ENCODE data around the gene ABLIM3. TPM values are rescaled to one million over a fixed set of nuclear protein-coding genes. Genes with fewer than 3 reads are reported as not detected.

The ABLIM3 gene
- total RNA-seq, 1 donor from 2014 or later = not detected

- Histone ChIP-seq H3F3A (ENCODE audit: low read depth) (no peaks in the 10 kb centered on the region), H3K9ac (no peak overlapping the region), H3K27me3 (no peaks in the 10 kb centered on the region), H3K27ac (no peak overlapping the region), H3K4me2 (no peak overlapping the region), H2AFZ (replicated peaks) (no peak overlapping the region), H3K4me3 (no peak overlapping the region), H3K79me2 (ENCODE audit: low read depth) (no peaks in the 10 kb centered on the region), H3K36me3 (no peaks in the 10 kb centered on the region), H4K20me1 (ENCODE audit: low read depth) (no peaks in the 10 kb centered on the region), H3K4me1 (no peaks in the 10 kb centered on the region), H3K9me3 (ENCODE audit: low read depth) (no peaks in the 10 kb centered on the region)
- TF ChIP-seq EZH2phosphoT487 (IDR thresholded peaks at IDR 0.05) = no peak
- TF ChIP-seq EZH2 (IDR thresholded peaks at IDR 0.05) = no peak
- TF ChIP-seq CTCF (IDR thresholded peaks at IDR 0.05) = no peak
- no peak for DNase-seq (ENCODE audit: low spot score)
- Mint-ChIP-seq H3K9me3 (no peaks in the 10 kb centered on the region), H3K36me3 (no peaks in the 10 kb centered on the region), H3K27me3 (ENCODE audit: insufficient read depth, low read depth) (peaks cover 5% of the 10 kb centered on the region), H3K4me3 (peak overlapping the region; percentile 8), H3K4me1 (no peaks in the 10 kb centered on the region), H3K27ac (no peak overlapping the region)
Measured at GRCh38 chr5:149220750-149221149, 79.5 kb downstream of the ABLIM3 start.

- Histone ChIP-seq H3K4me2 (no peak overlapping the region), H3K79me2 (ENCODE audit: low read depth) (no peaks in the 10 kb centered on the region), H3F3A (ENCODE audit: low read depth) (no peaks in the 10 kb centered on the region), H3K36me3 (no peaks in the 10 kb centered on the region), H3K4me3 (no peak overlapping the region), H2AFZ (replicated peaks) (no peak overlapping the region), H4K20me1 (ENCODE audit: low read depth) (no peaks in the 10 kb centered on the region), H3K9me3 (ENCODE audit: low read depth) (no peaks in the 10 kb centered on the region), H3K4me1 (no peaks in the 10 kb centered on the region), H3K27me3 (no peaks in the 10 kb centered on the region), H3K27ac (no peak overlapping the region), H3K9ac (no peak overlapping the region)
- DNase-seq (ENCODE audit: low spot score) = no peak
- no peaks in the 10 kb centered on the region for H3K4me1 Mint-ChIP-seq
- TF ChIP-seq EZH2 (IDR thresholded peaks at IDR 0.05) = no peak
- TF ChIP-seq CTCF (IDR thresholded peaks at IDR 0.05) = no peak
- TF ChIP-seq EZH2phosphoT487 (IDR thresholded peaks at IDR 0.05) = no peak
- H3K4me3 Mint-ChIP-seq = no peak overlapping the region
- no peaks in the 10 kb centered on the region for H3K9me3 Mint-ChIP-seq
- H3K36me3 Mint-ChIP-seq = no peaks in the 10 kb centered on the region
- no peak overlapping the region for H3K27ac Mint-ChIP-seq
- peaks cover 5% of the 10 kb centered on the region for H3K27me3 Mint-ChIP-seq (ENCODE audit: insufficient read depth, low read depth)
Measured at GRCh38 chr5:149221326-149221725, 80.0 kb downstream of the ABLIM3 start.

GRCh38 chr5:149221731-149222342 lies 80.5 kb downstream of the ABLIM3 start:
- Histone ChIP-seq H3K4me2 (no peak overlapping the region), H4K20me1 (ENCODE audit: low read depth) (no peaks in the 10 kb centered on the region), H3K36me3 (no peaks in the 10 kb centered on the region), H3K9ac (no peak overlapping the region), H3K27me3 (no peaks in the 10 kb centered on the region), H3K4me3 (no peak overlapping the region), H2AFZ (replicated peaks) (no peak overlapping the region), H3K9me3 (ENCODE audit: low read depth) (no peaks in the 10 kb centered on the region), H3F3A (ENCODE audit: low read depth) (no peaks in the 10 kb centered on the region), H3K4me1 (no peaks in the 10 kb centered on the region), H3K27ac (no peak overlapping the region), H3K79me2 (ENCODE audit: low read depth) (no peaks in the 10 kb centered on the region)
- Mint-ChIP-seq H3K4me1 (no peaks in the 10 kb centered on the region), H3K4me3 (no peak overlapping the region), H3K9me3 (no peaks in the 10 kb centered on the region), H3K27ac (no peak overlapping the region), H3K36me3 (no peaks in the 10 kb centered on the region), H3K27me3 (ENCODE audit: insufficient read depth, low read depth) (peaks cover 5% of the 10 kb centered on the region)
- TF ChIP-seq CTCF (IDR thresholded peaks at IDR 0.05) = no peak
- no peak for TF ChIP-seq EZH2 (IDR thresholded peaks at IDR 0.05)
- no peak for TF ChIP-seq EZH2phosphoT487 (IDR thresholded peaks at IDR 0.05)
- no peak for DNase-seq (ENCODE audit: low spot score)
